Measurements from ENCODE around the gene ITPKC.

GRCh38 chr19:40763963-40764362 is 47.1 kb downstream of the ITPKC start:
- no peak for TF ChIP-seq CTCF (IDR thresholded peaks at IDR 0.05)
- TF ChIP-seq POLR2A (IDR thresholded peaks at IDR 0.05), result no peak
